ENCODE data around the gene PSPN. TPM values are rescaled to one million over a fixed set of nuclear protein-coding genes. Genes with fewer than 3 reads are reported as not detected.
"Not testable (repeated sequence)": the region's sequence is repeated elsewhere in the genome, so short reads cannot be mapped to it uniquely, and the experiment has no call there.

The PSPN gene
- total and polyA plus RNA-seq, 2 donors (not counting 1 experiment from before 2014, with no cell fraction given), result 1.1 to 3.0 TPM

DNA sequence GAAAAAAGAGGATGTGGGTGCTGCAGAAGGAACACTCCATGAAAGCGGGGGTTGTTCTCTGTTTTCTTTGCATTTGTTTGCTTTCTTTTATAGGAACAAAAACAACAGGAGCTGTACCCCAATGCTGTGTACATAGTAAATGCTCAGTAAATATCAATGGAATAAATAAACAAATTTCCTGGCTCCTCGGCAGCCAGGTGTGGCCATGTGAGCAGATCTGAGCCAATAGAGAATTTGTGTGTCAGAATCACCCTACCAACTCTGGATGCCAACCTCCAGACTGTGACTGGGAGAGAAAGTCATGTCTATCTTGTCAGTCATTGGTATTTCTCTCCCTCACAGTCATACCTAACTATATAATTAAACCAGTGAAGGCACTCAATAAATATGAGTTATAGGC is 25.0 kb downstream of the PSPN start:
- Mint-ChIP-seq H3K4me3 (no peak overlapping the region), H3K4me1 (no peaks in the 10 kb centered on the region), H3K27me3 (no peaks in the 10 kb centered on the region), H3K27ac (no peak overlapping the region), H3K9me3 (ENCODE audit: insufficient read depth) (no peaks in the 10 kb centered on the region)
- CTCF ChIA-PET, result no interaction called here
- H3K27ac ChIP-seq (ENCODE audit: low read length in 2 of 2), result no peak overlapping the region
- no peaks in the 10 kb centered on the region for H4K20me1 ChIP-seq (ENCODE audit: control insufficient read depth, insufficient read depth, low read length, poor library complexity, severe bottlenecking)
- no CpG with 5 or more reads among the region's 2 CpGs for WGBS (ENCODE audit: insufficient coverage)
- POLR2A ChIA-PET, result no interaction called here
- intact Hi-C loops (cut with micrococcal nuclease), result no loop called here
- ATAC-seq (ENCODE audit: low read depth) (no peak), DNase-seq (no peak)
- H3K9ac ChIP-seq (ENCODE audit: low read length), result no peak overlapping the region
- TF ChIP-seq EZH2 (IDR thresholded peaks at IDR 0.05; ENCODE audit: borderline replicate concordance, insufficient read depth, low read depth, low read length, poor library complexity, severe bottlenecking), result no peak
- TF ChIP-seq, protein P1, sequence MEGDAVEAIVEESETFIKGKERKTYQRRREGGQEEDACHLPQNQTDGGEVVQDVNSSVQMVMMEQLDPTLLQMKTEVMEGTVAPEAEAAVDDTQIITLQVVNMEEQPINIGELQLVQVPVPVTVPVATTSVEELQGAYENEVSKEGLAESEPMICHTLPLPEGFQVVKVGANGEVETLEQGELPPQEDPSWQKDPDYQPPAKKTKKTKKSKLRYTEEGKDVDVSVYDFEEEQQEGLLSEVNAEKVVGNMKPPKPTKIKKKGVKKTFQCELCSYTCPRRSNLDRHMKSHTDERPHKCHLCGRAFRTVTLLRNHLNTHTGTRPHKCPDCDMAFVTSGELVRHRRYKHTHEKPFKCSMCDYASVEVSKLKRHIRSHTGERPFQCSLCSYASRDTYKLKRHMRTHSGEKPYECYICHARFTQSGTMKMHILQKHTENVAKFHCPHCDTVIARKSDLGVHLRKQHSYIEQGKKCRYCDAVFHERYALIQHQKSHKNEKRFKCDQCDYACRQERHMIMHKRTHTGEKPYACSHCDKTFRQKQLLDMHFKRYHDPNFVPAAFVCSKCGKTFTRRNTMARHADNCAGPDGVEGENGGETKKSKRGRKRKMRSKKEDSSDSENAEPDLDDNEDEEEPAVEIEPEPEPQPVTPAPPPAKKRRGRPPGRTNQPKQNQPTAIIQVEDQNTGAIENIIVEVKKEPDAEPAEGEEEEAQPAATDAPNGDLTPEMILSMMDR (IDR thresholded peaks at IDR 0.05), result no peak
- H3K4me2 ChIP-seq (replicated peaks; ENCODE audit: low read depth, low read length, poor library complexity, severe bottlenecking), result no peak overlapping the region
- no peaks in the 10 kb centered on the region for H3K9me3 ChIP-seq (ENCODE audit: control extremely low read depth in 1 of 3, control insufficient read depth in 2 of 3, insufficient read depth in 1 of 3, low read length in 2 of 3)
- H3K36me3 ChIP-seq (replicated peaks in 1 of 2; ENCODE audit: control extremely low read depth in 1 of 2, control insufficient read depth in 1 of 2, extremely low read depth in 1 of 2, insufficient read depth in 2 of 2, low read length in 1 of 2), result no peaks in the 10 kb centered on the region
- no peaks in the 10 kb centered on the region for H3K27me3 ChIP-seq (replicated peaks in 1 of 4; ENCODE audit: control extremely low read depth in 1 of 4, control insufficient read depth in 3 of 4, insufficient read depth in 4 of 4, low read length in 3 of 4)
- no peaks in the 10 kb centered on the region for H3K4me1 ChIP-seq (ENCODE audit: control insufficient read depth in 2 of 2, insufficient read depth in 2 of 2, low read length in 2 of 2)
- H2AFZ ChIP-seq (ENCODE audit: insufficient read depth, low read depth, low read length, poor library complexity, severe bottlenecking), result no peak overlapping the region
- no peaks in the 10 kb centered on the region for H3K79me2 ChIP-seq (ENCODE audit: control insufficient read depth, insufficient read depth, low read length)
- no peak overlapping the region for H3K4me3 ChIP-seq (ENCODE audit: control extremely low read depth in 1 of 5, extremely low read depth in 1 of 5, insufficient read depth in 1 of 5, low read depth in 2 of 5, low read length in 4 of 5)

DNA sequence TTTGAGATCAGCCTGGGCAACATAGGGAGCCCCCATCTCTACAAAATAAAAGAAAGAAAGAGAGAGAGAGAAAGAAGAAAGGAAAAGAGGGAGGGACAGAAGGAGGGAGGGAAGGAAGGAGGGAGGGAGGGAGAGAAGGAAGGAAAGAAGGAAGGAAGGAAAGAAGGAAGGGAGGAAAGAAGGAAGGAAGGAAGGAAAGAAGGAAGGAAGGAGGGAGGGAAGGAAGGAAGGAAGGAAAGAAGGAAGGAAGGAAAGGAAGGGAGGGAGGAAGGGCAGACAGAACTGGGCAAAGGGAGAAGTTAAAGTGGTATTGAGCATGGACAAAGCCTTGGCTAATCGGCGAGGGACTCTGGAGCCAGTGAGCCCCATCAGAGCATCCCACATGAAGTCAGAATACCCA is 26.5 kb downstream of the PSPN start:
- H2AFZ ChIP-seq (ENCODE audit: insufficient read depth, low read depth, low read length, poor library complexity, severe bottlenecking); H4K20me1 ChIP-seq (ENCODE audit: control insufficient read depth, insufficient read depth, low read length, poor library complexity, severe bottlenecking); POLR2A ChIA-PET; H3K9ac ChIP-seq (ENCODE audit: low read length); H3K27me3 Mint-ChIP-seq; CTCF ChIA-PET; H3K9me3 Mint-ChIP-seq (ENCODE audit: insufficient read depth); H3K4me3 ChIP-seq (ENCODE audit: control extremely low read depth in 1 of 5, extremely low read depth in 1 of 5, insufficient read depth in 1 of 5, low read depth in 2 of 5, low read length in 4 of 5); ATAC-seq (ENCODE audit: low read depth); H3K4me1 Mint-ChIP-seq; H3K27me3 ChIP-seq (replicated peaks in 1 of 4; ENCODE audit: control extremely low read depth in 1 of 4, control insufficient read depth in 3 of 4, insufficient read depth in 4 of 4, low read length in 3 of 4); H3K79me2 ChIP-seq (ENCODE audit: control insufficient read depth, insufficient read depth, low read length); intact Hi-C loops (cut with micrococcal nuclease); DNase-seq; H3K27ac Mint-ChIP-seq; H3K4me3 Mint-ChIP-seq; H3K36me3 ChIP-seq (replicated peaks in 1 of 2; ENCODE audit: control extremely low read depth in 1 of 2, control insufficient read depth in 1 of 2, extremely low read depth in 1 of 2, insufficient read depth in 2 of 2, low read length in 1 of 2); H3K27ac ChIP-seq (ENCODE audit: low read length in 2 of 2); H3K4me2 ChIP-seq (replicated peaks; ENCODE audit: low read depth, low read length, poor library complexity, severe bottlenecking); H3K9me3 ChIP-seq (ENCODE audit: control extremely low read depth in 1 of 3, control insufficient read depth in 2 of 3, insufficient read depth in 1 of 3, low read length in 2 of 3); H3K4me1 ChIP-seq (ENCODE audit: control insufficient read depth in 2 of 2, insufficient read depth in 2 of 2, low read length in 2 of 2): not testable (repeated sequence)
- 100% methylated on average over 2 of the region's 2 CpGs for WGBS (ENCODE audit: insufficient coverage)

Data from B cell (primary cell).